ENCODE results near the gene ATP5PD.

GRCh38 chr17:75086496-75087181 is 39.9 kb upstream of the ATP5PD start:
- TF ChIP-seq TAF1 (IDR thresholded peaks at IDR 0.05; ENCODE audit: borderline replicate concordance, insufficient read depth, low read length) (no peak), POLR2AphosphoS5 (IDR thresholded peaks at IDR 0.05; ENCODE audit: low read depth, low read length) (no peak), SIN3A (IDR thresholded peaks at IDR 0.05; ENCODE audit: borderline replicate concordance, insufficient read depth, low read length) (no peak), FOXP2 (optimal IDR thresholded peaks at IDR 0.05; ENCODE audit: borderline replicate concordance, extremely low read depth, extremely low read length, insufficient read depth) (no peak), REST (IDR thresholded peaks at IDR 0.05; ENCODE audit: insufficient read depth in 1 of 2, low read depth in 2 of 2, low read length in 2 of 2) (no peak)
